Measurements from ENCODE around the gene LGI4.

DNA sequence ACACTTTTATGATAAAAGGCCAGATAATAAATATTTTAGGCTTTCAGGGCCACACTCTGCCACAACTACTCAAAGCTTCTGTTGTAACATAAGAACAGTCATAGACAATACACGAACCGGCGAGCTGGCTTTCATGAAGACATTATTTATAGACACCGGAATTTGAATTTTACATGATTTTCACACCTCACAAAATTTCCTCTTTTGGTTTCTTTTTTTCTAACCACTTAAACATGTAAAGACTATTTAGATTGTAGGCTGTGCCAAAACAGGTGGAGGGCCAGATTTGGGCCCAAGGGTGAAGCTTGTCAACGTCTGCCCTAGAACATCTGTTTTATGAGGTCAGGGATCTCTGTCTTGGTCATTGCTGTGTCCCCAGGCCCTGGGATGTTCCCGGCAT lies 48.9 kb downstream of the LGI4 start:
- TF ChIP-seq, protein P1, sequence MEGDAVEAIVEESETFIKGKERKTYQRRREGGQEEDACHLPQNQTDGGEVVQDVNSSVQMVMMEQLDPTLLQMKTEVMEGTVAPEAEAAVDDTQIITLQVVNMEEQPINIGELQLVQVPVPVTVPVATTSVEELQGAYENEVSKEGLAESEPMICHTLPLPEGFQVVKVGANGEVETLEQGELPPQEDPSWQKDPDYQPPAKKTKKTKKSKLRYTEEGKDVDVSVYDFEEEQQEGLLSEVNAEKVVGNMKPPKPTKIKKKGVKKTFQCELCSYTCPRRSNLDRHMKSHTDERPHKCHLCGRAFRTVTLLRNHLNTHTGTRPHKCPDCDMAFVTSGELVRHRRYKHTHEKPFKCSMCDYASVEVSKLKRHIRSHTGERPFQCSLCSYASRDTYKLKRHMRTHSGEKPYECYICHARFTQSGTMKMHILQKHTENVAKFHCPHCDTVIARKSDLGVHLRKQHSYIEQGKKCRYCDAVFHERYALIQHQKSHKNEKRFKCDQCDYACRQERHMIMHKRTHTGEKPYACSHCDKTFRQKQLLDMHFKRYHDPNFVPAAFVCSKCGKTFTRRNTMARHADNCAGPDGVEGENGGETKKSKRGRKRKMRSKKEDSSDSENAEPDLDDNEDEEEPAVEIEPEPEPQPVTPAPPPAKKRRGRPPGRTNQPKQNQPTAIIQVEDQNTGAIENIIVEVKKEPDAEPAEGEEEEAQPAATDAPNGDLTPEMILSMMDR (IDR thresholded peaks at IDR 0.05), result no peak
- no peak for TF ChIP-seq POLR2A (IDR thresholded peaks at IDR 0.05)
